H1 (cell line): ENCODE results near the gene FSIP1. TPM values are rescaled to one million over a fixed set of nuclear protein-coding genes. Genes with fewer than 3 reads are reported as not detected.

Experiments
- BRCA1 ChIP-seq: IDR thresholded peaks from 2 replicates; pipeline ENCODE4 v1.6.1; 2012; ENCODE audit warnings: low read depth, low read length, improper control_type of control experiment
- CHD7 ChIP-seq: fragments of 300-600 bp; sonication (generic); IDR thresholded peaks from 2 replicates; pipeline ENCODE4 v1.7.1; 2012; ENCODE audit warnings: low read length, moderate library complexity, mild to moderate bottlenecking, inconsistent platforms; ENCODE audit not compliant: insufficient replicate concordance
- KDM1A ChIP-seq: fragments of 200-600, 300-600 bp; sonication (generic); IDR thresholded peaks from 2 replicates; pipeline ENCODE4 v1.7.1; 2016; ENCODE audit warnings: mild to moderate bottlenecking, low read length, borderline replicate concordance
- polyA plus RNA-seq, 7 experiments: library from polyadenylated mRNA; depleted of rRNA in 3 of 7; stranded (reverse) in 5 of 7; unstranded in 2 of 7; fragments of >200 nt in 5 of 7; fragments of 200-250 nt in 2 of 7; gene quantifications; 1 replicate in 5 of 7; 2 replicates in 1 of 7; 4 replicates in 1 of 7; pipeline versions ENCODE4 v1.2.1 to v1.2.3, GENCODE V29; 2011 to 2013; ENCODE audit warnings: missing spikeins in 2 of 7, mixed read lengths in 2 of 7
- total RNA-seq: library from RNA; stranded (reverse); fragmentation: NEBNext Ultra II Directional; extraction: Animal tissue kit (Norgen Biotek cat#: 25700); gene quantifications from 2 replicates; pipeline ENCODE4 v1.2.1, GENCODE V29; 2021

Gene FSIP1
- total and polyA plus RNA-seq, 2 of the 8 experiments (the other 6 are each of a cell fraction or from before 2014, with no cell fraction given): 0.18 to 1.3 TPM

DNA sequence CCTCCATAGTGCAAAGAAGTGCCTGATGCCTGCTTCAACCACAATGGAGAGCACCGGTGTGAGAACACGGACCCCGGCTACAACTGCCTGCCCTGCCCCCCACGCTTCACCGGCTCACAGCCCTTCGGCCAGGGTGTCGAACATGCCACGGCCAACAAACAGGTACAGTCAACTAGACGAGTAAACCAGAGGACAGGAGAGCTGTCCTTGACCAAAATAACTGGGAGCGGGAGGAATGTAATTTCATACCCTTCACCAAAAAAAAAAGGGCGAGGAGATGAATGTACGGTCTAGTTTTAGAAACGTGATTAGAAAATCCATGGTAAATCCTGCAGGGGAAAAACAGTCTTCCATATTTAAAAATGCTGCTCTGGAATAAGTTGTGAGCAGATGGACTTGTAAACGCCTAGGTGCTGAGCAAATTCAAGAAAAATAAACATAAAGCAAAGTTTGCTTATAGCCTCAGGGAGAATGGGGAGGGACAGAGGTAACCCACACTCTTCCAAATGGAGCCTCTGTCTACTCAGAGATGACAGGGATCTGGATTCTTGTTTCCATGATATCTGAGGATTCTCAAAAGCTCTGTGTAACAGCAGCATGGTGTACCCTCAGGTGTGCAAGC lies 193.3 kb downstream of the FSIP1 start (continued):
- TF ChIP-seq CHD7 (no peak), KDM1A (no peak), BRCA1 (no peak)
